Thyroid gland (tissue), 4 donors: ENCODE results near the gene FAM169A. TPM values are rescaled to one million over a fixed set of nuclear protein-coding genes. Genes with fewer than 3 reads are reported as not detected.
"Not testable (repeated sequence)": the region's sequence is repeated elsewhere in the genome, so short reads cannot be mapped to it uniquely, and the experiment has no call there.

Experiments
- DNase-seq, 2 donors: peaks; one replicate each; pipeline ENCODE4 v3.0.0-alpha.2; 2019
- H3K27ac ChIP-seq, 3 donors: fragments of 200-600 bp; sonication (generic); 1 replicate in 2 of 3; 2 replicates in 1 of 3; pipeline ENCODE4 v1.5.1; 2016 to 2019; ENCODE audit warnings: mild to moderate bottlenecking in 1 of 3, moderate library complexity in 1 of 3
- H3K27me3 ChIP-seq: fragments of 200-600 bp; sonication (generic); one replicate; pipeline ENCODE4 v1.5.1; 2019
- H3K36me3 ChIP-seq, 2 donors: fragments of 200-600 bp; sonication (generic); one replicate each; pipeline ENCODE4 v1.5.1; 2016 to 2019
- H3K4me1 ChIP-seq, 2 donors: fragments of 200-600 bp; sonication (generic); one replicate each; pipeline ENCODE4 v1.5.1; 2017 to 2019
- H3K4me3 ChIP-seq, 3 donors: fragments of 200-600 bp; sonication (generic); replicated peaks in 1 of 3; 1 replicate in 2 of 3; 2 replicates in 1 of 3; pipeline ENCODE4 v1.5.1; 2016; ENCODE audit warnings: mild to moderate bottlenecking in 1 of 3
- H3K9me3 ChIP-seq: fragments of 200-600 bp; sonication (generic); one replicate; pipeline ENCODE4 v1.5.1; 2017
- POLR2A ChIP-seq, 2 donors: fragments of 450-650 bp; IDR thresholded peaks; one replicate each; pipeline ENCODE4 v1.6.1; 2017; ENCODE audit warnings: antibody characterized with exemption in 2 of 2, mild to moderate bottlenecking in 2 of 2, moderate library complexity in 1 of 2
- whole genome bisulfite sequencing, 2 donors: methylation state at CpG; one replicate each; pipeline ENCODE4 v1.1.5; 2017; 5-methylcytosine and 5-hydroxymethylcytosine counted together
- intact Hi-C: fragments of 100-400 bp; cut with DNase I; formaldehyde crosslinking; loops from one replicate; pipeline ENCODE4 v1.15.1; 2023
- total RNA-seq, 4 donors: library from RNA; depleted of rRNA; stranded (reverse); fragments of >200 nt; gene quantifications; one replicate each; pipeline ENCODE4 v1.2.3, GENCODE V29; 2016
- TF ChIP-seq, protein P1 (sequence below), 6 experiments: fragments of 200-600 bp in 3 of 6; fragments of 450-650 bp in 3 of 6; sonication (generic) in 3 of 6; IDR thresholded peaks; one replicate each; pipeline ENCODE4 v1.5.1; 2016 to 2019; ENCODE audit warnings: antibody characterized with exemption in 6 of 6, mild to moderate bottlenecking in 2 of 6, inconsistent platforms in 1 of 6, moderate library complexity in 1 of 6

FAM169A gene
- total RNA-seq, 4 donors from 2014 or later, result 12.9 to 45.0 (median 27.5) TPM

DNA sequence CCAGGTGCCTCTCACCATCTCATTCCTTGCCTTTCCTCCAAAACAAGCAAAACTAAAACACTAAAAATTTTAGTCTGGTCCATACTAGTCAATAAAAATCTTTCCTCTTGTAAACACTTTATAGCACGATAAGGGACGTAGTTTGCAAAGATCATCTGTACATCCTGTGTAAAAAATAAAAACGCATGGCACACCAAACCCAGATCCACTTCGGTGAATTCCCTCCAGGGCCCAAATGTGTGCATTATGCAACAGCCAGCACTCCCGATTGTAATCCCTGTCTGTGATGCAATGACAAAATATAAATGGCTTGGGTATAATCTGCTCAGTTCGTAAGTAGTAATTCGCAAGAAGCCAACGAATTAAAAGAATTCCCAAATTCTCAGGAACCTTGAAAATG lies 1.4 kb downstream of the FAM169A start:
- H3K4me3 ChIP-seq, result peak overlapping the region in 2 of 3 donors; percentile 72 to 86

GRCh38 chr5:74863726-74864125 lies 2.5 kb downstream of the FAM169A start:
- Histone ChIP-seq H3K27me3 (no peaks in the 10 kb centered on the region), H3K27ac (no peak overlapping the region)

More for the DNA sequence above, 1.4 kb downstream of the FAM169A start:
- DNase-seq, result no peak
- Histone ChIP-seq H3K27ac (no peak overlapping the region), H3K9me3 (no peaks in the 10 kb centered on the region), H3K27me3 (no peaks in the 10 kb centered on the region), H3K4me1 (no peaks in the 10 kb centered on the region), H3K36me3 (no peaks in the 10 kb centered on the region)
- TF ChIP-seq POLR2A (IDR thresholded peaks at IDR 0.05), result no peak
- TF ChIP-seq, protein P1, sequence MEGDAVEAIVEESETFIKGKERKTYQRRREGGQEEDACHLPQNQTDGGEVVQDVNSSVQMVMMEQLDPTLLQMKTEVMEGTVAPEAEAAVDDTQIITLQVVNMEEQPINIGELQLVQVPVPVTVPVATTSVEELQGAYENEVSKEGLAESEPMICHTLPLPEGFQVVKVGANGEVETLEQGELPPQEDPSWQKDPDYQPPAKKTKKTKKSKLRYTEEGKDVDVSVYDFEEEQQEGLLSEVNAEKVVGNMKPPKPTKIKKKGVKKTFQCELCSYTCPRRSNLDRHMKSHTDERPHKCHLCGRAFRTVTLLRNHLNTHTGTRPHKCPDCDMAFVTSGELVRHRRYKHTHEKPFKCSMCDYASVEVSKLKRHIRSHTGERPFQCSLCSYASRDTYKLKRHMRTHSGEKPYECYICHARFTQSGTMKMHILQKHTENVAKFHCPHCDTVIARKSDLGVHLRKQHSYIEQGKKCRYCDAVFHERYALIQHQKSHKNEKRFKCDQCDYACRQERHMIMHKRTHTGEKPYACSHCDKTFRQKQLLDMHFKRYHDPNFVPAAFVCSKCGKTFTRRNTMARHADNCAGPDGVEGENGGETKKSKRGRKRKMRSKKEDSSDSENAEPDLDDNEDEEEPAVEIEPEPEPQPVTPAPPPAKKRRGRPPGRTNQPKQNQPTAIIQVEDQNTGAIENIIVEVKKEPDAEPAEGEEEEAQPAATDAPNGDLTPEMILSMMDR (IDR thresholded peaks at IDR 0.05), result no peak
- intact Hi-C loops, result no loop called here
- 68 to 70% methylated on average over 8 of the region's 8 CpGs for WGBS, 2 donors

GRCh38 chr5:74862221-74862620 lies 4.0 kb downstream of the FAM169A start:
- H3K36me3 ChIP-seq, result no peaks in the 10 kb centered on the region
- 88 to 94% methylated on average over 2 of the region's 2 CpGs for WGBS, 2 donors
- intact Hi-C loops, result no loop called here
- H3K4me3 ChIP-seq, result no peak overlapping the region
- no peaks in the 10 kb centered on the region for H3K4me1 ChIP-seq
- DNase-seq, result no peak
- TF ChIP-seq, protein P1 (IDR thresholded peaks at IDR 0.05), result no peak
- TF ChIP-seq POLR2A (IDR thresholded peaks at IDR 0.05), result no peak
- H3K27me3 ChIP-seq, result no peaks in the 10 kb centered on the region
- H3K27ac ChIP-seq, result no peak overlapping the region
- no peaks in the 10 kb centered on the region for H3K9me3 ChIP-seq

More at GRCh38 chr5:74863726-74864125, 2.5 kb downstream of the FAM169A start:
- intact Hi-C loops, result no loop called here
- TF ChIP-seq, protein P1 (IDR thresholded peaks at IDR 0.05), result no peak
- TF ChIP-seq POLR2A (IDR thresholded peaks at IDR 0.05), result no peak
- Histone ChIP-seq H3K36me3 (no peaks in the 10 kb centered on the region), H3K9me3 (no peaks in the 10 kb centered on the region), H3K4me3 (no peak overlapping the region), H3K4me1 (no peaks in the 10 kb centered on the region)
- no peak for DNase-seq
- 92 to 96% methylated on average over 2 of the region's 2 CpGs for WGBS, 2 donors

DNA sequence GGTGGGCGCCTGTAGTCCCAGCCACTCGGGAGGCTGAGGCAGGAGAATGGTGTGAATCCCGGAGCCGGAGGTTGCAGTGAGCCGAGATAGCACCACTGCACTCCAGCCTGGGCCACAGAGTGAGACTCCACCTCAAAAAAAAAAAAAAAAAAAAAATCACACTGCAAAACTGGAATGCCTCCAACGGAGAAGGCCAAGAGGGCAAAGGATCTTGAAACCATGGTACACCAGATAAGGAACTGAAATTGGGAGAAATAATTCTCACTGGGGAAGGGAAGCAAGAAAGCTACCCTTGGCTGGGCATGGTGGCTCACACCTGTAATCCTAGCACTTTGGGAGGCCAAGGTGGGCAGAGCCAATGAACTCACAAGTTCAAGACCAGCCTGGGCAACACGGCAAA lies 9.2 kb downstream of the FAM169A start:
- H3K9me3 ChIP-seq, DNase-seq, H3K27ac ChIP-seq, H3K36me3 ChIP-seq, H3K27me3 ChIP-seq, H3K4me3 ChIP-seq, intact Hi-C loops, H3K4me1 ChIP-seq: not testable (repeated sequence)
- WGBS, 2 donors, result 95 to 96% methylated on average over 7 of the region's 7 CpGs

DNA sequence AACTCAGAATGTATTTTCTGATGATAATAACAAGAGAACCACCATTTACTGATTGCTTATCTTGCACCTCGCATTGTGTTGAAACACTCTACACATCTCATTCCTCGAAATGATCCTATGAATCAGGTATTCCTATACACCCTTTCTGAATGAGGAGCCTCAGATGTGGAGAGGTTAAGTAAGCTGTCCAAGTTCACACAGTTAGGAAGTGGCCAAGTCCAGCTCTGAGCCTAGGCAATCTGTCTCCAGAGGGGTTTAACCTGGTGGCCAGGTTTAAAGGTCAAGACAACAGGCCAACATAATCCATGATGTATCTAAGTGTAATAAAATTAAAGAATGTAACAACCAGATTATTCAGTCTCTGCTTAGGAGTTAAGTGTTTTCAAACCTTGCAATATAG lies 12.9 kb downstream of the FAM169A start:
- Histone ChIP-seq H3K27me3 (no peaks in the 10 kb centered on the region), H3K36me3 (no peaks in the 10 kb centered on the region), H3K27ac (no peak overlapping the region), H3K9me3 (no peaks in the 10 kb centered on the region), H3K4me3 (no peak overlapping the region), H3K4me1 (peaks cover 0 to 5% of the 10 kb centered on the region in 2 donors)
- no peak for TF ChIP-seq POLR2A (IDR thresholded peaks at IDR 0.05)
- TF ChIP-seq, protein P1 (IDR thresholded peaks at IDR 0.05), result no peak
- WGBS, 2 donors, result 93 to 97% methylated on average over 2 of the region's 2 CpGs
- DNase-seq, result no peak
- intact Hi-C loops, result no loop called here
